KOPT-K1 (cell line): ENCODE data around the gene SLC1A4.

Experiments used
- H3K27ac ChIP-seq: fragments of 200-600 bp; sonication (generic); 2 replicates; pipeline ENCODE4 v1.5.1; 2016; ENCODE audit warnings: antibody characterized with exemption, mild to moderate bottlenecking, low read depth, low read length; ENCODE audit not compliant: poor library complexity, severe bottlenecking
- H3K36me3 ChIP-seq: fragments of 200-600 bp; sonication (generic); 2 replicates; pipeline ENCODE4 v1.5.1; 2017; ENCODE audit warnings: antibody characterized with exemption, mild to moderate bottlenecking, low read length, moderate library complexity; ENCODE audit not compliant: insufficient read depth
- H3K9me3 ChIP-seq: fragments of 200-600 bp; sonication (generic); 2 replicates; pipeline ENCODE4 v1.5.1; 2017; ENCODE audit warnings: antibody characterized with exemption, low read length, mild to moderate bottlenecking; ENCODE audit not compliant: insufficient read depth, poor library complexity, severe bottlenecking

SLC1A4 gene

GRCh38 chr2:64989126-64989981, at the start of gene SLC1A4:
SLC1A4 (plus strand) TSS chr2:64989399; CDS start chr2:64989644, 245 bp downstream.
- H3K9me3 ChIP-seq = no peaks in the 10 kb centered on the region
- H3K36me3 ChIP-seq = peaks cover 20% of the 10 kb centered on the region
- peak within 1 kb of the TSS; percentile 76 for H3K27ac ChIP-seq

- no peaks in the 10 kb centered on the region for H3K36me3 ChIP-seq
- no peak overlapping the region for H3K27ac ChIP-seq
- peaks cover 2% of the 10 kb centered on the region for H3K9me3 ChIP-seq
Observed at GRCh38 chr2:64941143-64941542, 48.1 kb upstream of the SLC1A4 start.

GRCh38 chr2:64941801-64942200, 47.4 kb upstream of the SLC1A4 start:
- Histone ChIP-seq H3K36me3 (no peaks in the 10 kb centered on the region), H3K9me3 (no peaks in the 10 kb centered on the region), H3K27ac (peak overlapping the region; percentile 8)

- H3K9me3 ChIP-seq = no peaks in the 10 kb centered on the region
- no peak overlapping the region for H3K27ac ChIP-seq
- H3K36me3 ChIP-seq = no peaks in the 10 kb centered on the region
Observed at GRCh38 chr2:64942693-64943092, 46.5 kb upstream of the SLC1A4 start.

GRCh38 chr2:64943387-64944150, 45.6 kb upstream of the SLC1A4 start:
- Histone ChIP-seq H3K27ac (peak overlapping the region; percentile 98), H3K36me3 (no peaks in the 10 kb centered on the region), H3K9me3 (no peaks in the 10 kb centered on the region)

- H3K36me3 ChIP-seq = no peaks in the 10 kb centered on the region
- H3K9me3 ChIP-seq = no peaks in the 10 kb centered on the region
- peak overlapping the region; percentile 98 for H3K27ac ChIP-seq
Observed at GRCh38 chr2:64944484-64944883, 44.7 kb upstream of the SLC1A4 start.

- Histone ChIP-seq H3K27ac (peak overlapping the region; percentile 98), H3K36me3 (no peaks in the 10 kb centered on the region), H3K9me3 (no peaks in the 10 kb centered on the region)
Observed at GRCh38 chr2:64945973-64946768, 43.0 kb upstream of the SLC1A4 start.

- no peaks in the 10 kb centered on the region for H3K36me3 ChIP-seq
- H3K9me3 ChIP-seq = no peaks in the 10 kb centered on the region
- peak overlapping the region; percentile 98 for H3K27ac ChIP-seq
Observed at GRCh38 chr2:64946769-64947247, 42.4 kb upstream of the SLC1A4 start.

- Histone ChIP-seq H3K9me3 (no peaks in the 10 kb centered on the region), H3K36me3 (no peaks in the 10 kb centered on the region), H3K27ac (peak overlapping the region; percentile 98)
Observed at GRCh38 chr2:64947885-64948284, 41.3 kb upstream of the SLC1A4 start.

GRCh38 chr2:64950226-64951160, 38.7 kb upstream of the SLC1A4 start:
- no peak overlapping the region for H3K27ac ChIP-seq
- no peaks in the 10 kb centered on the region for H3K36me3 ChIP-seq
- peaks cover 2% of the 10 kb centered on the region for H3K9me3 ChIP-seq

GRCh38 chr2:64951306-64951953, 37.8 kb upstream of the SLC1A4 start:
- Histone ChIP-seq H3K27ac (no peak overlapping the region), H3K36me3 (no peaks in the 10 kb centered on the region), H3K9me3 (peaks cover 4% of the 10 kb centered on the region)

- no peaks in the 10 kb centered on the region for H3K36me3 ChIP-seq
- H3K27ac ChIP-seq = no peak overlapping the region
- peaks cover 4% of the 10 kb centered on the region for H3K9me3 ChIP-seq
Observed at GRCh38 chr2:64952096-64952495, 37.1 kb upstream of the SLC1A4 start.

GRCh38 chr2:64952511-64953482, 36.4 kb upstream of the SLC1A4 start:
- no peaks in the 10 kb centered on the region for H3K36me3 ChIP-seq
- H3K27ac ChIP-seq = no peak overlapping the region
- H3K9me3 ChIP-seq = peaks cover 4% of the 10 kb centered on the region
